ENCODE results near the gene SP6. TPM values are rescaled to one million over a fixed set of nuclear protein-coding genes. Genes with fewer than 3 reads are reported as not detected.

SP6 gene
- total RNA-seq, 4 donors from 2014 or later = 0.30 to 1.3 (median 0.71) TPM

- H3K4me3 ChIP-seq = no peak overlapping the region
- no peak for TF ChIP-seq CTCF (IDR thresholded peaks at IDR 0.05)
- no peak for TF ChIP-seq EP300 (IDR thresholded peaks at IDR 0.05)
- no peak for TF ChIP-seq POLR2A (IDR thresholded peaks at IDR 0.05)
- peaks cover 0 to 46% (median 0%) of the 10 kb centered on the region in 3 donors for H3K36me3 ChIP-seq
- peaks cover 0 to 38% (median 7%) of the 10 kb centered on the region in 4 donors for H3K4me1 ChIP-seq
- H3K27ac ChIP-seq = no peak overlapping the region
- no peaks in the 10 kb centered on the region for H3K9me3 ChIP-seq
- 88 to 90% methylated on average over 13 of the region's 13 CpGs for WGBS, 2 donors
- H3K27me3 ChIP-seq = no peaks in the 10 kb centered on the region
- DNase-seq (ENCODE audit: low spot score in 2 of 2) = no peak
Observed at GRCh38 chr17:47838636-47839035, 12.3 kb downstream of the SP6 start.

GRCh38 chr17:47837401-47838039, 13.4 kb downstream of the SP6 start:
- Histone ChIP-seq H3K9me3 (no peaks in the 10 kb centered on the region), H3K4me1 (peaks cover 0 to 31% (median 6%) of the 10 kb centered on the region in 4 donors), H3K27ac (peak overlapping the region in 2 of 4 donors; percentile 18 to 45), H3K27me3 (no peaks in the 10 kb centered on the region), H3K4me3 (no peak overlapping the region), H3K36me3 (peaks cover 0 to 46% (median 0%) of the 10 kb centered on the region in 3 donors)
- DNase-seq (ENCODE audit: low spot score in 2 of 2) = no peak
- WGBS, 2 donors = 71 to 79% methylated on average over 7 to 8 of the region's 13 CpGs
- TF ChIP-seq POLR2A (IDR thresholded peaks at IDR 0.05) = no peak
- TF ChIP-seq CTCF (IDR thresholded peaks at IDR 0.05) = no peak
- TF ChIP-seq EP300 (IDR thresholded peaks at IDR 0.05) = no peak

DNA sequence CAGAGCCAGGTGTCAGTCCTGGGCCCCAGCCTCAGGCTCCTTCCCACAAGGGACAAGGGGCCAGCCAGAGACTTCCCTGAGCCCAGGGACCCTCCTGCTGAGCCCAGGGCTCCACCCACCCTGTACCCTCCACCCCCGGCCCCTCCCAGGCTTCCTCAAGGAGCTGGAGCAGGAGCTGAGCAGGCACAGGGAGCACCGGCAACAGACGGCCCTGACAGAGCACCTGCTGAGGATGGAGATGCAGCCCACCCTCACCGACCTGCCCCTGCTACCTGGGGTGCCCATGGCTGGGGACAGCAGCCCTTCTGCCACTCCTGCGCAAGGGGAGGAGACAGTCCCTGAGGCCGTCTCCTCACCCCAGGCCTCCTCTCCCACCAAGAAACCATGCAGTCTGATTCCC, 14.4 kb downstream of the SP6 start:
- TF ChIP-seq CTCF (IDR thresholded peaks at IDR 0.05) (no peak), POLR2A (IDR thresholded peaks at IDR 0.05) (no peak), EP300 (IDR thresholded peaks at IDR 0.05) (no peak)
- Histone ChIP-seq H3K36me3 (peaks cover 0 to 46% (median 0%) of the 10 kb centered on the region in 3 donors), H3K4me1 (peaks cover 0 to 37% (median 13%) of the 10 kb centered on the region in 4 donors), H3K27ac (peak overlapping the region in 1 of 4 donors; percentile 45), H3K9me3 (no peaks in the 10 kb centered on the region), H3K27me3 (no peaks in the 10 kb centered on the region), H3K4me3 (no peak overlapping the region)
- whole genome bisulfite sequencing, 2 donors = 69 to 81% methylated on average over 5 to 6 of the region's 6 CpGs
- no peak for DNase-seq (ENCODE audit: low spot score in 2 of 2)

- Histone ChIP-seq H3K4me3 (no peak overlapping the region), H3K36me3 (peaks cover 0 to 46% (median 0%) of the 10 kb centered on the region in 3 donors), H3K27me3 (no peaks in the 10 kb centered on the region), H3K27ac (no peak overlapping the region), H3K4me1 (peaks cover 0 to 38% (median 19%) of the 10 kb centered on the region in 4 donors), H3K9me3 (no peaks in the 10 kb centered on the region)
- no peak for TF ChIP-seq CTCF (IDR thresholded peaks at IDR 0.05)
- TF ChIP-seq POLR2A (IDR thresholded peaks at IDR 0.05) = no peak
- no peak for TF ChIP-seq EP300 (IDR thresholded peaks at IDR 0.05)
- DNase-seq (ENCODE audit: low spot score in 2 of 2) = no peak
- WGBS, 2 donors = 60 to 64% methylated on average over 5 of the region's 5 CpGs
Observed at GRCh38 chr17:47834756-47835155, 16.2 kb downstream of the SP6 start.

DNA sequence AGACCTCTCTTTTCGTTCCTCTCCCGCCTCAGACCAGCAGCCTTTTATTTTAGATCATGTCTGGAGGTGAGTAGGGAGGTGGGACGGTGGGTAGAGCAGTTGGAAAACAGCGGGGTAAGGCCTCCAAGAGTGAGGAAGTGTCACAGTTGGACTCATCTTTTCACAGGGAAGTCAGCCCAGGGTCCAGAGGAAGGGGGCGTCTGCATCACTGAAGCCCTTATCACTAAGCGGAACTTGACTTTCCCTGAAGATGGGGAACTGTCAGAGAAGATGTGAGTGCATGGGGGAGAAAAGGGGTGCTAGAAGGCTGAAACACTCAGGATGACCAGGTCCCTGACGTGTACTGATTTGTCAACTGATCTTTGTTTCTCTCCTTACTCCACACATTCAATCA, 19.0 kb downstream of the SP6 start:
- H3K36me3 ChIP-seq = peaks cover 0 to 40% (median 1%) of the 10 kb centered on the region in 3 donors
- WGBS, 2 donors = 9% methylated on average over 7 of the region's 7 CpGs
- H3K4me3 ChIP-seq = peak overlapping the region; percentile 73 to 86 (median 74)
- TF ChIP-seq CTCF (IDR thresholded peaks at IDR 0.05) (no peak), POLR2A (IDR thresholded peaks at IDR 0.05) (no peak), EP300 (IDR thresholded peaks at IDR 0.05) (no peak)
- no peak for DNase-seq (ENCODE audit: low spot score in 2 of 2)
- H3K4me1 ChIP-seq = peaks cover 0 to 29% (median 19%) of the 10 kb centered on the region in 4 donors
- no peaks in the 10 kb centered on the region for H3K27me3 ChIP-seq
- H3K9me3 ChIP-seq = no peaks in the 10 kb centered on the region
- H3K27ac ChIP-seq = peak overlapping the region in 1 of 4 donors; percentile 87
